H1 (cell line): ENCODE results near the gene ACO1. TPM values are rescaled to one million over a fixed set of nuclear protein-coding genes. Genes with fewer than 3 reads are reported as not detected.

ENCODE experiments used
- CTCF ChIA-PET: fragments of 300-600 bp; sonication (Branson Sonifier 250); formaldehyde crosslinking; loops from one replicate; lab custom pipeline; 2021; ENCODE audit not compliant: partially characterized antibody; lab: Charles Lee
- POLR2A ChIA-PET: fragments of 300-600 bp; sonication (Branson Sonifier 250); formaldehyde crosslinking; loops from one replicate; lab custom pipeline; 2021; ENCODE audit warnings: inconsistent platforms; ENCODE audit not compliant: partially characterized antibody; lab: Charles Lee
- DNase-seq, 2 experiments: peaks; one replicate each; pipeline versions ENCODE4 v3.0.0 to v3.0.0-alpha.2; 2010 to 2022; ENCODE audit warnings: low spot score in 2 of 2, low read depth in 1 of 2, mixed read lengths in 1 of 2
- FAIRE-seq: peaks from 2 replicates; lab custom pipeline; 2011; peaks lifted over from hg19 to GRCh38; lab: Jason Lieb, UNC
- H2AFZ ChIP-seq: 2 replicates; pipeline ENCODE4 v1.8.1; 2012; ENCODE audit warnings: low read length, inconsistent platforms
- H2AK5ac ChIP-seq: 2 replicates; pipeline ENCODE4 v1.6.1; 2013; ENCODE audit warnings: low read depth, low read length
- H2BK120ac ChIP-seq: replicated peaks from 2 replicates; pipeline ENCODE3; 2013; ENCODE audit warnings: low read depth, low read length, inconsistent platforms
- H2BK12ac ChIP-seq: 2 replicates; pipeline ENCODE4 v1.6.1; 2013; ENCODE audit warnings: low read depth, low read length
- H2BK15ac ChIP-seq: 2 replicates; pipeline ENCODE4 v1.6.1; 2013; ENCODE audit warnings: low read length
- H2BK20ac ChIP-seq: 2 replicates; pipeline ENCODE4 v1.6.1; 2013; ENCODE audit warnings: low read length
- H2BK5ac ChIP-seq: 2 replicates; pipeline ENCODE4 v1.6.1; 2013; ENCODE audit warnings: low read depth, low read length
- H3K14ac ChIP-seq: 2 replicates; pipeline ENCODE4 v1.6.1; 2013; ENCODE audit warnings: inconsistent platforms; ENCODE audit not compliant: insufficient read length
- H3K18ac ChIP-seq: 2 replicates; pipeline ENCODE4 v1.6.1; 2013; ENCODE audit warnings: low read length; ENCODE audit errors: extremely low read depth
- H3K23ac ChIP-seq: 2 replicates; pipeline ENCODE4 v1.6.1; 2013; ENCODE audit warnings: inconsistent platforms; ENCODE audit not compliant: insufficient read length
- H3K23me2 ChIP-seq: 2 replicates; pipeline ENCODE4 v1.6.1; 2013; ENCODE audit warnings: low read depth, low read length
- H3K27ac ChIP-seq: 2 replicates; pipeline ENCODE4 v1.6.1; 2011; ENCODE audit warnings: low read depth, low read length, inconsistent platforms
- H3K27me3 ChIP-seq, 4 experiments: replicated peaks in 1 of 4; 1 replicate in 1 of 4; 2 replicates in 3 of 4; pipeline versions ENCODE4 v1.6.1 to v1.8.1; 2011 to 2013; ENCODE audit warnings: low read length in 3 of 4, mild to moderate bottlenecking in 3 of 4, inconsistent platforms in 2 of 4, mixed read lengths in 2 of 4, moderate library complexity in 1 of 4; ENCODE audit not compliant: control insufficient read depth in 3 of 4, insufficient read depth in 3 of 4; ENCODE audit errors: extremely low read depth in 1 of 4
- H3K36me3 ChIP-seq, 4 experiments: 2 replicates each; pipeline versions ENCODE4 v1.6.1 to v1.8.1; 2011 to 2013; ENCODE audit warnings: mild to moderate bottlenecking in 4 of 4, low read length in 3 of 4, moderate library complexity in 2 of 4, control low read depth in 1 of 4, inconsistent platforms in 1 of 4; ENCODE audit not compliant: insufficient read depth in 4 of 4, control insufficient read depth in 2 of 4
- H3K4ac ChIP-seq: replicated peaks from 2 replicates; pipeline ENCODE3; 2013; ENCODE audit warnings: low read length, low read depth, mixed read lengths, inconsistent platforms; ENCODE audit not compliant: insufficient read length
- H3K4me1 ChIP-seq, 4 experiments: replicated peaks in 1 of 4; 1 replicate in 1 of 4; 2 replicates in 3 of 4; pipeline versions ENCODE4 v1.6.1 to v1.8.1; 2011 to 2013; ENCODE audit warnings: low read length in 3 of 4, inconsistent platforms in 2 of 4, mixed read lengths in 1 of 4; ENCODE audit not compliant: insufficient read depth in 4 of 4, control insufficient read depth in 3 of 4
- H3K4me2 ChIP-seq, 2 experiments: 2 replicates each; pipeline versions ENCODE4 v1.6.1 to v1.8.1; 2011 to 2013; ENCODE audit warnings: low read depth in 2 of 2, low read length in 2 of 2, control low read depth in 1 of 2, inconsistent platforms in 1 of 2, mild to moderate bottlenecking in 1 of 2; ENCODE audit not compliant: insufficient read depth in 1 of 2
- H3K4me3 ChIP-seq, 4 experiments: fragments of 200-600, 300-600 bp in 1 of 4; sonication (generic), shearing (Covaris generic), sonication (Bioruptor Twin) in 1 of 4; 2 replicates each; pipeline versions ENCODE4 v1.5.1 to v1.8.1; 2011 to 2016; ENCODE audit warnings: low read length in 4 of 4, low read depth in 3 of 4, control low read depth in 2 of 4, inconsistent platforms in 2 of 4, mild to moderate bottlenecking in 2 of 4, mixed read lengths in 1 of 4, moderate library complexity in 1 of 4; ENCODE audit not compliant: insufficient read depth in 2 of 4; ENCODE audit errors: extremely low read depth in 1 of 4
- H3K56ac ChIP-seq: replicated peaks from 2 replicates; pipeline ENCODE3; 2013; ENCODE audit warnings: low read depth, mild to moderate bottlenecking, mixed read lengths, low read length, inconsistent platforms; ENCODE audit not compliant: insufficient read length
- H3K79me1 ChIP-seq: 2 replicates; pipeline ENCODE4 v1.6.1; 2013; ENCODE audit warnings: low read depth, low read length, control low read depth
- H3K79me2 ChIP-seq, 2 experiments: 2 replicates each; pipeline versions ENCODE4 v1.6.1 to v1.8.1; 2012 to 2013; ENCODE audit warnings: low read length in 2 of 2, mild to moderate bottlenecking in 2 of 2, inconsistent platforms in 1 of 2; ENCODE audit not compliant: insufficient read depth in 2 of 2, control insufficient read depth in 1 of 2
- H3K9ac ChIP-seq, 4 experiments: replicated peaks in 1 of 4; 1 replicate in 1 of 4; 2 replicates in 3 of 4; pipeline versions ENCODE4 v1.6.1 to v1.8.1; 2011 to 2013; ENCODE audit warnings: low read depth in 3 of 4, low read length in 3 of 4, control low read depth in 2 of 4, mild to moderate bottlenecking in 2 of 4, moderate library complexity in 2 of 4, inconsistent platforms in 1 of 4; ENCODE audit errors: extremely low read depth in 1 of 4
- H3K9me3 ChIP-seq, 2 experiments: 2 replicates each; pipeline versions ENCODE4 v1.6.1 to v1.8.1; 2012 to 2013; ENCODE audit warnings: mild to moderate bottlenecking in 2 of 2, moderate library complexity in 2 of 2, control low read depth in 1 of 2, inconsistent platforms in 1 of 2, low read depth in 1 of 2, low read length in 1 of 2, mixed read lengths in 1 of 2; ENCODE audit not compliant: insufficient read depth in 2 of 2
- H4K20me1 ChIP-seq, 2 experiments: replicated peaks in 1 of 2; 2 replicates each; pipeline versions ENCODE3 to v1.8.1; 2011 to 2013; ENCODE audit warnings: inconsistent platforms in 2 of 2, low read length in 2 of 2, mild to moderate bottlenecking in 1 of 2; ENCODE audit not compliant: insufficient read depth in 2 of 2, control insufficient read depth in 1 of 2
- H4K5ac ChIP-seq: 2 replicates; pipeline ENCODE4 v1.6.1; 2013; ENCODE audit warnings: low read length, low read depth, mixed read lengths, inconsistent platforms; ENCODE audit not compliant: insufficient read length
- H4K8ac ChIP-seq: 2 replicates; pipeline ENCODE4 v1.8.0; 2013; ENCODE audit warnings: mild to moderate bottlenecking, moderate library complexity, low read length, inconsistent platforms; ENCODE audit not compliant: insufficient read depth; ENCODE audit errors: extremely low read depth
- H4K91ac ChIP-seq: replicated peaks from 2 replicates; pipeline ENCODE3; 2013; ENCODE audit warnings: low read length, mixed read lengths, inconsistent platforms; ENCODE audit not compliant: insufficient read length
- CBX5 ChIP-seq: fragments of 300-800, 300-1000 bp; sonication (generic); IDR thresholded peaks from 2 replicates; pipeline ENCODE4 v1.7.1; 2016; ENCODE audit warnings: antibody characterized with exemption, low read length, low read depth
- CEBPB ChIP-seq: IDR thresholded peaks from 2 replicates; pipeline ENCODE4 v1.6.1; 2012; ENCODE audit warnings: low read depth, low read length
- E2F6 ChIP-seq: IDR thresholded peaks from 2 replicates; pipeline ENCODE4 v1.6.1; 2012; ENCODE audit warnings: inconsistent platforms
- EGR1 ChIP-seq: IDR thresholded peaks from 2 replicates; pipeline ENCODE4 v1.6.1; 2011; ENCODE audit warnings: low read depth, low read length, borderline replicate concordance
- HDAC2 ChIP-seq, 2 experiments: fragments of 300-600 bp in 1 of 2; sonication (generic) in 1 of 2; IDR thresholded peaks; 2 replicates each; pipeline ENCODE4 v1.6.1; 2011 to 2012; ENCODE audit warnings: low read depth in 2 of 2, low read length in 2 of 2, mild to moderate bottlenecking in 2 of 2, moderate library complexity in 2 of 2, borderline replicate concordance in 1 of 2, inconsistent platforms in 1 of 2
- HDAC6 ChIP-seq: IDR thresholded peaks from one replicate; pipeline ENCODE4 v1.7.1; 2012; ENCODE audit warnings: low read depth, mild to moderate bottlenecking, inconsistent platforms, low read length, moderate library complexity
- JUND ChIP-seq: IDR thresholded peaks from 2 replicates; pipeline ENCODE4 v1.6.1; 2011; ENCODE audit warnings: mild to moderate bottlenecking, improper control_type of control experiment, low read length
- NANOG ChIP-seq: IDR thresholded peaks from 2 replicates; pipeline ENCODE4 v1.6.1; 2011; ENCODE audit warnings: low read length, low read depth, mild to moderate bottlenecking, inconsistent platforms; ENCODE audit not compliant: insufficient read depth, poor library complexity, severe bottlenecking
- POLR2A ChIP-seq, 2 experiments: IDR thresholded peaks; 1 replicate in 1 of 2; 2 replicates in 1 of 2; pipeline ENCODE4 v1.6.1; 2011; ENCODE audit warnings: low read depth in 2 of 2, low read length in 2 of 2, mild to moderate bottlenecking in 2 of 2; ENCODE audit errors: control extremely low read depth in 1 of 2
- SAP30 ChIP-seq: fragments of 300-600 bp; sonication (generic); IDR thresholded peaks from 2 replicates; pipeline ENCODE4 v1.7.1; 2012; ENCODE audit warnings: low read length, moderate library complexity, mild to moderate bottlenecking, inconsistent platforms; ENCODE audit not compliant: insufficient read depth, insufficient replicate concordance
- SIN3A ChIP-seq, 2 experiments: IDR thresholded peaks in 1 of 2; conservative IDR thresholded peaks in 1 of 2; 2 replicates each; pipeline ENCODE4 v1.6.1; 2011 to 2012; ENCODE audit warnings: low read length in 2 of 2, improper control_type of control experiment in 1 of 2, low read depth in 1 of 2, mild to moderate bottlenecking in 1 of 2
- SIRT6 ChIP-seq: IDR thresholded peaks from one replicate; pipeline ENCODE4 v1.7.1; 2012; ENCODE audit warnings: low read length, inconsistent platforms
- SUZ12 ChIP-seq: fragments of 200-600 bp; sonication (generic); IDR thresholded peaks from 2 replicates; pipeline ENCODE4 v1.6.1; 2012; ENCODE audit warnings: mild to moderate bottlenecking, inconsistent platforms, low read length, moderate library complexity, mixed read lengths
- ZNF274 ChIP-seq: IDR thresholded peaks from 2 replicates; pipeline ENCODE4 v1.7.0; 2012; ENCODE audit warnings: low read length, borderline replicate concordance; ENCODE audit errors: extremely low read depth
- whole genome bisulfite sequencing, 2 experiments: shearing (Covaris generic) in 1 of 2; methylation state at CpG; one replicate each; pipeline versions ENCODE4 v1.1.6 to v1.1.7; 2013 to 2015; ENCODE audit warnings: low lambda C conversion rate in 2 of 2, mixed read lengths in 2 of 2, inconsistent platforms in 1 of 2, low coverage in 1 of 2, missing lambda C conversion rate in 1 of 2; ENCODE audit not compliant: insufficient replicate concordance in 2 of 2, insufficient coverage in 1 of 2, insufficient read length in 1 of 2; ENCODE audit errors: extremely low coverage in 1 of 2, missing lambda C conversion rate in 1 of 2; 5-methylcytosine and 5-hydroxymethylcytosine counted together
- polyA plus RNA-seq, 7 experiments: library from polyadenylated mRNA; depleted of rRNA in 3 of 7; stranded (reverse) in 5 of 7; unstranded in 2 of 7; fragments of >200 nt in 5 of 7; fragments of 200-250 nt in 2 of 7; gene quantifications; 1 replicate in 5 of 7; 2 replicates in 1 of 7; 4 replicates in 1 of 7; pipeline versions ENCODE4 v1.2.1 to v1.2.3, GENCODE V29; 2011 to 2013; ENCODE audit warnings: missing spikeins in 2 of 7, mixed read lengths in 2 of 7
- total RNA-seq: library from RNA; stranded (reverse); fragmentation: NEBNext Ultra II Directional; extraction: Animal tissue kit (Norgen Biotek cat#: 25700); gene quantifications from 2 replicates; pipeline ENCODE4 v1.2.1, GENCODE V29; 2021

Gene ACO1
- total and polyA plus RNA-seq, 2 of the 8 experiments (the other 6 are each of a cell fraction or from before 2014, with no cell fraction given): 39.3 to 49.8 TPM

GRCh38 chr9:32454280-32454679 is 69.8 kb downstream of the ACO1 start:
- FAIRE-seq: no peak
- no peak overlapping the region for H3K27ac ChIP-seq
- CTCF ChIA-PET: interaction anchor here (1.1 to 1.8 kb wide), 2 partner anchors 19 to 76 kb away, joined by 3 to 11 read pairs; no protein-coding TSS in a partner anchor
- TF ChIP-seq CBX5 (no peak), NANOG (no peak), HDAC2 (IDR thresholded peaks at IDR 0.05; ENCODE audit: borderline replicate concordance in 1 of 2, low read depth in 2 of 2, low read length in 2 of 2) (no peak), SIN3A (conservative IDR thresholded peaks at IDR 0.05 in 1 of 2, IDR thresholded peaks at IDR 0.05 in 1 of 2; ENCODE audit: low read depth in 1 of 2, low read length in 2 of 2) (no peak), EGR1 (no peak), E2F6 (no peak), ZNF274 (no peak), HDAC6 (no peak), CEBPB (no peak), SUZ12 (no peak), JUND (no peak), SIRT6 (no peak), SAP30 (no peak), POLR2A (IDR thresholded peaks at IDR 0.05; ENCODE audit: control extremely low read depth in 1 of 2, low read depth in 2 of 2, low read length in 2 of 2) (no peak)

More at GRCh38 chr9:32454280-32454679, 69.8 kb downstream of the ACO1 start:
- H4K5ac ChIP-seq: no peak overlapping the region
- no peaks in the 10 kb centered on the region for H3K79me2 ChIP-seq
- no peak overlapping the region for H4K91ac ChIP-seq
- no peak overlapping the region for H2BK15ac ChIP-seq
- H2AK5ac ChIP-seq: no peak overlapping the region
- H3K4ac ChIP-seq: no peak overlapping the region
- no peak overlapping the region for H4K8ac ChIP-seq
- H2BK120ac ChIP-seq: no peak overlapping the region
- H3K23ac ChIP-seq: no peak overlapping the region
- no peak overlapping the region for H2BK5ac ChIP-seq
- no peak overlapping the region for H2AFZ ChIP-seq
- H3K27me3 ChIP-seq: no peaks in the 10 kb centered on the region
- H3K23me2 ChIP-seq: no peaks in the 10 kb centered on the region
- H3K18ac ChIP-seq: no peak overlapping the region
- H3K4me3 ChIP-seq: no peak overlapping the region
- H4K20me1 ChIP-seq: peaks cover 0 to 1% of the 10 kb centered on the region in 2 experiments
- H3K36me3 ChIP-seq: peaks cover 2 to 35% (median 18%) of the 10 kb centered on the region in 4 experiments; a peak in 7 of 8 replicates
- H3K4me1 ChIP-seq: peaks cover 0 to 4% (median 0%) of the 10 kb centered on the region in 4 experiments; a peak in 2 of 7 replicates
- H3K14ac ChIP-seq: no peak overlapping the region
- no peak overlapping the region for H2BK20ac ChIP-seq
- no peaks in the 10 kb centered on the region for H3K79me1 ChIP-seq
- H2BK12ac ChIP-seq: no peak overlapping the region
- DNase-seq: no peak
- H3K4me2 ChIP-seq: no peak overlapping the region
- 92% methylated on average over 1 of the region's 1 CpG; no CpG with 5 or more reads in 1 of the 2 experiments for WGBS, 2 experiments
- no peak overlapping the region for H3K56ac ChIP-seq
- H3K9ac ChIP-seq: no peak overlapping the region
- H3K9me3 ChIP-seq: no peaks in the 10 kb centered on the region
- POLR2A ChIA-PET: no interaction called here
